Epithelial cell of proximal tubule (primary cell): ENCODE results near the gene UBE2H. TPM values are rescaled to one million over a fixed set of nuclear protein-coding genes. Genes with fewer than 3 reads are reported as not detected.
A peak's percentile ranks its signal among the peaks of the same experiment; 100 is the strongest.

ENCODE experiments used
- DNase-seq: peaks from one replicate; pipeline ENCODE4 v3.0.0-alpha.2; 2011; ENCODE audit warnings: low read depth
- H3K4me3 ChIP-seq: 2 replicates; pipeline ENCODE4 v1.5.1; 2011; ENCODE audit warnings: low read depth, mild to moderate bottlenecking, low read length
- total RNA-seq: library from RNA; depleted of rRNA; stranded (reverse); fragments of >200 nt; gene quantifications from 2 replicates; pipeline ENCODE4 v1.2.3, GENCODE V29; 2015
- TF ChIP-seq, protein P1 (sequence below): conservative IDR thresholded peaks from 2 replicates; pipeline ENCODE4 v1.5.1; 2012; ENCODE audit warnings: low read depth, mild to moderate bottlenecking, low read length

The UBE2H gene
- total RNA-seq, 1 donor from 2014 or later, result 88.1 TPM

DNA sequence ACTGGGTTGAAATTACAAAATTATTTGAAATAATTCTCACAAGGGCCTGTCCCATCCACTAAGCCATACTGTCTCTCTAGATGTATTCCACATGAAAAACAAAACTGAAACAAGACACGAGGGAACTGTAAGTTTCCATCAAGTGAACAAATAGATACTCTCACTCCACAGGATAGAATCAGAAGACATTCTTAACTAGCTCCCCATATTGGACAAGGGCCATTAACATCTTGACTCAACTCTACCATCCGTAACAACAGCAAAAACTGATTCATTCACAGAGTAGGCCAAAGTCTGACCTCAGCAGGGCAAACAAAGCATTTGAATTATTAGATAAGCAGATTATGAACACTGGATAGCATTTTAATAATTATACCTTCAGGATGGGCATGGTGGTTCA is 29.1 kb downstream of the UBE2H start:
- DNase-seq, result peak; percentile 61
- TF ChIP-seq, protein P1, sequence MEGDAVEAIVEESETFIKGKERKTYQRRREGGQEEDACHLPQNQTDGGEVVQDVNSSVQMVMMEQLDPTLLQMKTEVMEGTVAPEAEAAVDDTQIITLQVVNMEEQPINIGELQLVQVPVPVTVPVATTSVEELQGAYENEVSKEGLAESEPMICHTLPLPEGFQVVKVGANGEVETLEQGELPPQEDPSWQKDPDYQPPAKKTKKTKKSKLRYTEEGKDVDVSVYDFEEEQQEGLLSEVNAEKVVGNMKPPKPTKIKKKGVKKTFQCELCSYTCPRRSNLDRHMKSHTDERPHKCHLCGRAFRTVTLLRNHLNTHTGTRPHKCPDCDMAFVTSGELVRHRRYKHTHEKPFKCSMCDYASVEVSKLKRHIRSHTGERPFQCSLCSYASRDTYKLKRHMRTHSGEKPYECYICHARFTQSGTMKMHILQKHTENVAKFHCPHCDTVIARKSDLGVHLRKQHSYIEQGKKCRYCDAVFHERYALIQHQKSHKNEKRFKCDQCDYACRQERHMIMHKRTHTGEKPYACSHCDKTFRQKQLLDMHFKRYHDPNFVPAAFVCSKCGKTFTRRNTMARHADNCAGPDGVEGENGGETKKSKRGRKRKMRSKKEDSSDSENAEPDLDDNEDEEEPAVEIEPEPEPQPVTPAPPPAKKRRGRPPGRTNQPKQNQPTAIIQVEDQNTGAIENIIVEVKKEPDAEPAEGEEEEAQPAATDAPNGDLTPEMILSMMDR, result no peak
- no peak overlapping the region for H3K4me3 ChIP-seq

DNA sequence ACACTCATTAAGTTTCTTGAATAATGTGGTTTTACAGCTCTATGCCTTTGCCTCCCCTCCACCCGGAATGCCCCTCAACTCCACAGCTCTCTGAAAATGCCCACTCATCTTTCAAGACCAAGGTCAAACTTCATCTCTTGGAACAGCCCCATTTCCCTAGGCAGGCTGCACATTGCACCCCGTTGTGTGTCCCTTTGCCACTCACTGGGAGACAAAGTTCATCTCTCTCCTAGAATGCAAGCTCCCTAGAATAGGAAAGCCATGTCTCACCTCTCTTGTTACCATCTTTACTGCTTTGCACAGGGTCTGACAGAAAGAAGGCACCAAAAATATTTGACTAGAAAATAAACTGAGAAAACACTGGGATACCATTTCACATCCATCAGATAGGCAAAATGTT is 33.3 kb downstream of the UBE2H start:
- TF ChIP-seq, protein P1, result no peak
- no peak for DNase-seq
- no peak overlapping the region for H3K4me3 ChIP-seq

DNA sequence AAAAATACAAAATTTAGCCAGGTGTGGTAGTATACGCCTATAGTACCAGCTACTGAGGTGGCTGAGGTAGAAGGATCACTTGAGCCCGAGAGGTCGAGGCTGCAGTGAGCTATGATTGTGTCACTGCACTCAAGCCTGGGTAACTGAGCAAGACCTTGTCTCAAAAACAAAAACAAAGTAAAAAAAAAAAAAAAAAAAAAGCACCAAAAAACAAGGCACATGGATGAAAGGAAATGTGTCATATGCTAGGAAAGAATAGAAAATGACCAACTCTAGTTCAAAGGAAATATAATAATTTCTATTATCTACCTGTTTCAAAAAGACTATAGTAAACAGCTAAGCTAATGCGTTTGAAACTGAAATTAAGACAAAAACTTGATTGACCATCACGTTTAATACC is 33.8 kb downstream of the UBE2H start:
- no peak overlapping the region for H3K4me3 ChIP-seq
- TF ChIP-seq, protein P1, result no peak
- no peak for DNase-seq

DNA sequence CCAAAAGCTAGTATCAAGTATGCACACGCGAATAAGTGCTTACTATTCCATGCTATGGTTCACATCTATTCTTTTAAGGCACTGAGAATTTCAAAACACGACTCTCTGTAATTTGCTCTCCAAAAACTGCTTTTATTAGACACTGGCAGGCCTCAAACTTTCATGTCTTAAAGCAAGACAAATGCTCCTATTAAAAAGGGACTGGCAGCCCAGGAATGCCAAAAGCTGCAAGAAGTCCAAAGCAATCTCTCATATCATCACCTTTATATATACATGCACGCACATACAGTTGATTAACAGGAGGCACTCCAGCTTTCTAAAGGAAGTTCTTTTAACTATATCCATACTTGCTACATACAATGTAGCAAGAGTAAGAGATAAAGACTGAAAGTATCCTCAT is 34.8 kb downstream of the UBE2H start:
- no peak overlapping the region for H3K4me3 ChIP-seq
- no peak for DNase-seq
- TF ChIP-seq, protein P1, result no peak

DNA sequence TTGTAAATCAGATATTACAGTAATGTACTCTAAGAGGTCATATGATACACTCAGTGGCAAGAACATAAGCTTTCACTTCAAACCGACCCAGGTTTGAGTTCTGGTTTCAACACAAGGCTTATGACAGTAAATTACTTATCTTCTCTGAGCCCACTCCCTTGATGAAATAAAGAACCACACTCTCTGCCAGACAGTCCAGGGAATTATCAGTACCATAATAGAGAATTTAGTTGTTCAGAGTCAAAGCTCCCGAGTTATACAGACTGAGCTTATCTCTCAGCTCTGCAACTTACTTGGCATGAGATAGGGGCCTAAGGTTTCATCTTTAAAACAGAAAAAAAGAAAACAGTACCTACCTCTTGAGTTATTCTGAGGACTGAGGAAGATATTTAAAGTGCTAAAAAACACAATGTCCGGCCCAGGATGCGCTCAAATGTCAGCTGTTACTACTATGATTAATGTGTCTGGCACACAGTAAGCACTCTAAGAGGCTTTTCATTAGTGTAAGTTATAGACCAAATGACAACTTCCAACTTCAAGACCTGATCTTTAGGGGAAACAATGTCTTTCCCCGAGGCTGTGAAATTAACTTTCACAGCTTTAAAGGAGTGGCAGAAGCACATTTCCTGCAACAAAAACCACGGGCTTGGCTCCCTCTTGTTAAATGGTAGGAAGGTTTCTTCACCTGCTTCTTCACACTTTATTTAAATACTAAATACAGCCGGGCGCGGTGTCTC is 38.1 kb downstream of the UBE2H start:
- TF ChIP-seq, protein P1, result no peak

DNA sequence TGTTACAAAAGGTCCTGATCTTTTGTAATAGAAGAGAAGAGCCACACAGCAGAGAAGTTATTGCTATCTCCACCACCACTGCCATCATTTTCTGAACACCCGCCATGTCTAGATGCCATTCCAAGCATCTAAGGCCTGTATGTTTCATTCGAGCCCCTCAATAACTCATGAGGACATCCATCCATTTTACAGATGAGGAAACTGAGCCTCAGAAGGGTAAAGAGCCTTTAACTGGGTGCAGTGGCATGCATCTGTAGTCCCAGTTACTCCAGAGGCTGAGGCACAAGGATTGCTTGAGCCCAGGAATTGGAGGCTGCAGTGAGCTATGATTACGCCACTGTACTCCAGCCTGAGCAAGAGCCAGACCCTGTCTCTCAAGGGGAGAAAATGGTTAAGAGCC is 39.3 kb downstream of the UBE2H start:
- H3K4me3 ChIP-seq, result no peak overlapping the region
- DNase-seq, result no peak
- TF ChIP-seq, protein P1, result no peak

More for the DNA sequence above, 38.1 kb downstream of the UBE2H start:
- H3K4me3 ChIP-seq, result no peak overlapping the region
- no peak for DNase-seq

DNA sequence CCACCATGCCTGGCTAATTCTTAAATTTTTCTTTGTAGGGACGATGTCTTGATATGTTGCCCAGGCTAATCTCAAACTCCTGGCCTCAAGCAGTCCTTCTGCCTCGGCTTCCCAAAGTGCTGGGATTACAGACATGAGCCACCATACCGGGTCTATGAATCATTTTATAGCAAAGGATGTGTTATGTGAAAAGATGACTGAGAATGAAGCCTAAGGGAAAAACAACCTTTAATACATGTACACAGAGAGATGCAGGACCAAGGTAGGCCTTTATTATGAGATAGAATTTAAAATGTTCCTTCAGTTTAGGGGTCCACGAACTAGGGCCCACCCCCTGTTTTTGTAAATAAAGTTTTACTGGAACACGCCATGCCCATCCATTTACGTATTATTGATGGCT is 41.0 kb downstream of the UBE2H start:
- no peak for DNase-seq
- TF ChIP-seq, protein P1, result no peak
- H3K4me3 ChIP-seq, result no peak overlapping the region
